ENCODE results near the gene IL17C. TPM values are rescaled to one million over a fixed set of nuclear protein-coding genes. Genes with fewer than 3 reads are reported as not detected.

The IL17C gene
- total and polyA plus RNA-seq, 2 donors (not counting 3 experiments of a cell fraction or from before 2014, with no cell fraction given): 0.17 TPM; not detected in 1

DNA sequence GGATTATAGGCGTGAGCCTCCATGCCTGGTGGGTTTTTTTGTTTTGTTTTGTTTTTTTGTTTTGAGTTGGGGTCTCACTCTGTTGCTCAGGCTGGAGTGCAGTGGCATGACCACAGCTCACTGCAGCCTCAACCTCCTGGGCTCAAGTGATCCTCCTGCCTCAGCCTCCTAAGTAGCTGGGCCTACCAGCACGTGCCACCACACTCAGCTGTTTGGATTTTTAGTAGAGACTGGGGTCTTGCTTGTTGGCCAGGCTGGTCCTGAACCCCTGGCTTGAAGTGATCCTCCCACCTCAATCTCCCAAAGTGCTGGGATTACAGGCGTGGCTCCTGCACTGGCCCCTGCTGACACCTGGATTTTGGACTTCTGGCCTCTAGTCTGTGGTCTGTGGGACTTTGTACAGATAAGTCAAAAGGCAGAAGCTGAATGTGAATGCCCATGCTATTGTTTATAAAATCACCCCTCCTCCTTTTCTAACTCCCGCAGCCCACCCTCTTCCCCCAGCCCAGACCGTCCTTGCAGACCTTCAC is 42.2 kb downstream of the IL17C start:
- H3K9me3 ChIP-seq (replicated peaks; ENCODE audit: control insufficient read depth, insufficient read depth, low read length): no peaks in the 10 kb centered on the region
- H4K20me1 ChIP-seq (replicated peaks; ENCODE audit: control insufficient read depth, extremely low read depth, insufficient read depth, low read length): no peaks in the 10 kb centered on the region
- ChIA-PET CTCF (no interaction called here), POLR2A (no interaction called here)
- no peak overlapping the region for H3K4me3 ChIP-seq (replicated peaks in 1 of 3; ENCODE audit: insufficient read depth in 1 of 3, low read depth in 1 of 3, low read length in 3 of 3)
- H3K4me2 ChIP-seq (ENCODE audit: insufficient read depth, low read length): no peak overlapping the region
- no peaks in the 10 kb centered on the region for H3K79me2 ChIP-seq (ENCODE audit: control insufficient read depth, insufficient read depth, low read length)
- TF ChIP-seq, protein P1, sequence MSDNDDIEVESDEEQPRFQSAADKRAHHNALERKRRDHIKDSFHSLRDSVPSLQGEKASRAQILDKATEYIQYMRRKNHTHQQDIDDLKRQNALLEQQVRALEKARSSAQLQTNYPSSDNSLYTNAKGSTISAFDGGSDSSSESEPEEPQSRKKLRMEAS (IDR thresholded peaks at IDR 0.05; ENCODE audit: insufficient read depth, insufficient read length): no peak
- TF ChIP-seq, protein P2, sequence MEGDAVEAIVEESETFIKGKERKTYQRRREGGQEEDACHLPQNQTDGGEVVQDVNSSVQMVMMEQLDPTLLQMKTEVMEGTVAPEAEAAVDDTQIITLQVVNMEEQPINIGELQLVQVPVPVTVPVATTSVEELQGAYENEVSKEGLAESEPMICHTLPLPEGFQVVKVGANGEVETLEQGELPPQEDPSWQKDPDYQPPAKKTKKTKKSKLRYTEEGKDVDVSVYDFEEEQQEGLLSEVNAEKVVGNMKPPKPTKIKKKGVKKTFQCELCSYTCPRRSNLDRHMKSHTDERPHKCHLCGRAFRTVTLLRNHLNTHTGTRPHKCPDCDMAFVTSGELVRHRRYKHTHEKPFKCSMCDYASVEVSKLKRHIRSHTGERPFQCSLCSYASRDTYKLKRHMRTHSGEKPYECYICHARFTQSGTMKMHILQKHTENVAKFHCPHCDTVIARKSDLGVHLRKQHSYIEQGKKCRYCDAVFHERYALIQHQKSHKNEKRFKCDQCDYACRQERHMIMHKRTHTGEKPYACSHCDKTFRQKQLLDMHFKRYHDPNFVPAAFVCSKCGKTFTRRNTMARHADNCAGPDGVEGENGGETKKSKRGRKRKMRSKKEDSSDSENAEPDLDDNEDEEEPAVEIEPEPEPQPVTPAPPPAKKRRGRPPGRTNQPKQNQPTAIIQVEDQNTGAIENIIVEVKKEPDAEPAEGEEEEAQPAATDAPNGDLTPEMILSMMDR (IDR thresholded peaks at IDR 0.05; ENCODE audit: extremely low read depth in 1 of 2, insufficient read depth in 1 of 2, low read depth in 1 of 2, low read length in 2 of 2): no peak
- no peak for TF ChIP-seq POLR2AphosphoS5 (IDR thresholded peaks at IDR 0.05; ENCODE audit: insufficient read depth, low read depth, low read length)
- TF ChIP-seq POLR2A (IDR thresholded peaks at IDR 0.05; ENCODE audit: low read depth, low read length): no peak
- TF ChIP-seq GATA2 (IDR thresholded peaks at IDR 0.05; ENCODE audit: insufficient read depth, insufficient read length, low read depth, low read length): no peak
- no peak for TF ChIP-seq FOS (IDR thresholded peaks at IDR 0.05; ENCODE audit: borderline replicate concordance, insufficient read depth, low read length)
- TF ChIP-seq MYC (IDR thresholded peaks at IDR 0.05; ENCODE audit: low read depth, low read length): no peak
- no peak for TF ChIP-seq JUN (IDR thresholded peaks at IDR 0.05; ENCODE audit: borderline replicate concordance, insufficient read depth, insufficient read length, low read depth)
- TF ChIP-seq EZH2 (IDR thresholded peaks at IDR 0.05; ENCODE audit: borderline replicate concordance, low read depth, low read length, severe bottlenecking): no peak
- H3K9me1 ChIP-seq (replicated peaks; ENCODE audit: control insufficient read depth, extremely low read depth, insufficient read depth, low read length): no peaks in the 10 kb centered on the region
- no peak overlapping the region for H3K9ac ChIP-seq (replicated peaks; ENCODE audit: extremely low read depth, insufficient read depth, low read length)
- no peaks in the 10 kb centered on the region for H3K36me3 ChIP-seq (ENCODE audit: control insufficient read depth in 2 of 2, extremely low read depth in 1 of 2, insufficient read depth in 2 of 2, low read length in 2 of 2)
- FAIRE-seq (no peak), DNase-seq (ENCODE audit: low read depth, low spot score) (no peak)
- BruUV-seq (replicated peaks): no TSS peak
- dilution Hi-C loops (cut with MboI; ENCODE audit: extremely low pct_ligation_motif_present, low sequenced_read_pairs) (no loop called here), intact Hi-C loops (cut with micrococcal nuclease) (no loop called here)
- H3K27ac ChIP-seq (ENCODE audit: insufficient read depth, low read depth, low read length): no peak overlapping the region
- no peak overlapping the region for H2AFZ ChIP-seq (ENCODE audit: low read depth, low read length)
- peaks cover 3% of the 10 kb centered on the region for H3K4me1 ChIP-seq (ENCODE audit: control insufficient read depth, extremely low read depth, insufficient read depth, low read length)
- H3K27me3 ChIP-seq (ENCODE audit: control insufficient read depth in 2 of 2, insufficient read depth in 2 of 2, low read length in 2 of 2): no peaks in the 10 kb centered on the region

Measured in endothelial cell of umbilical vein (primary cell).